ENCODE measurements around the gene TMEM208. TPM values are rescaled to one million over a fixed set of nuclear protein-coding genes. Genes with fewer than 3 reads are reported as not detected.

Gene TMEM208
- polyA plus RNA-seq, 1 of the 3 experiments (the other 2 are of a cell fraction): 98.2 TPM

DNA sequence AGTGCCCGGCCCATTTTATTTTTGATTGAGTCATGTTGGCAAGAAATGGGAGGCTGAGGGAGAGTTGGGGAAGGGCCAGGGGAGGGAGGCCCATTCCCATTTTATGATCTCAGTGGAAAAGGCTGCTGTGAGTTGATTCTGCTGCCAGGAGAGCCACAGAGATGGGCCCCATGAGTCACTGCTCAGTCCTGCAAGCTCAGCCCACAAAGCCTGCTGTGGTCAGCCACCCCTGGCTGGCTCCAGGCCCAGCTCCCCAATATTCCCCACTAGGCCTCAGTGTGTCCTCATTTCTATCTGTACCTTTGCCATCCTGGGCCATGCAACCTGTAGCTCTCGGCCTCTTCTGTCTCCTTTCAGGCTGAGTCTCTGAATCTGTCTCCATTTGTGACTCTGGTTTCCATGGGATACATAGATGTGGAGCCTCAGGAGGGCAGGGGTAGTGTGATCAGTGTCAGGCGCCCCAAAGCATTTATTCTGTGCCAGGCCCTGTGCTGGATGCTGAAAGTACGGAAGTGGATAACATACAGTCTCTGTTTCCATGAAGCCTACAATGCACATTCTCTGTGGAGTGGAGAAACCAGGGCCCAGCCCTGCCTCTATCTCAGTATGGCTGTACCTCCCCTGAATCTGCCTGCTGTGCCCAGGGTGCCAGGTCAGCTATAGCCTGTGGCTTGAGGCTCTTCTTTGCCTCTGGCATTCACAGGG, 50.5 kb downstream of the TMEM208 start:
- peaks cover 24% of the 10 kb centered on the region for H3F3A ChIP-seq (replicated peaks; ENCODE audit: insufficient read depth)
- H3K27me3 ChIP-seq (ENCODE audit: insufficient read depth): no peaks in the 10 kb centered on the region
- H2AFZ ChIP-seq (ENCODE audit: low read depth): no peak overlapping the region
- no peaks in the 10 kb centered on the region for H3K9me3 ChIP-seq
- H3K4me3 ChIP-seq (ENCODE audit: low read depth in 2 of 2, low read length in 1 of 2): peak overlapping the region; percentile 44 to 64; a peak in 3 of 4 replicates
- H4K20me1 ChIP-seq (ENCODE audit: insufficient read depth): no peaks in the 10 kb centered on the region
- no peaks in the 10 kb centered on the region for H3K9me2 ChIP-seq
- DNase-seq: no peak
- peak overlapping the region; percentile 82 for H3K9ac ChIP-seq
- peak overlapping the region; percentile 96 for H3K4me2 ChIP-seq
- WGBS (ENCODE audit: low lambda C conversion rate): 46% methylated on average over 4 of the region's 4 CpGs
- H3K4me1 ChIP-seq (ENCODE audit: control insufficient read depth in 1 of 2, insufficient read depth in 2 of 2, low read depth in 1 of 2, low read length in 1 of 2): peaks cover 25 to 29% of the 10 kb centered on the region in 2 experiments; a peak in 3 of 4 replicates
- POLR2A ChIA-PET: no interaction called here
- peaks cover 13 to 29% of the 10 kb centered on the region in 2 experiments for H3K36me3 ChIP-seq (replicated peaks in 1 of 2; ENCODE audit: control insufficient read depth in 1 of 2, insufficient read depth in 2 of 2, low read length in 1 of 2)
- CTCF ChIA-PET: interaction anchor here (0.8 to 2.2 kb wide), 12 partner anchors 8 to 165 kb away, joined by 3 to 7 read pairs (median 3); partner anchors contain the start of genes KCTD19 and LRRC36
- H3K27ac ChIP-seq (ENCODE audit: low read depth in 2 of 2, low read length in 1 of 2): peak overlapping the region; percentile 54 to 100
- H3K79me2 ChIP-seq (ENCODE audit: insufficient read depth): peaks cover 35% of the 10 kb centered on the region
- TF ChIP-seq FOXM1 (IDR thresholded peaks at IDR 0.05; ENCODE audit: low read depth) (no peak), SIN3A (IDR thresholded peaks at IDR 0.05; ENCODE audit: borderline replicate concordance, low read depth, low read length) (peak; percentile 24; the same call in 1 of the 2 replicates), GATA2 (CRISPR knock-in tag; IDR thresholded peaks at IDR 0.05) (no peak), RCOR1 (IDR thresholded peaks at IDR 0.05; ENCODE audit: low read length) (no peak), SMC3 (IDR thresholded peaks at IDR 0.05; ENCODE audit: low read depth, low read length) (no peak), RAD21 (IDR thresholded peaks at IDR 0.05; ENCODE audit: low read length) (no peak), POLR2AphosphoS5 (IDR thresholded peaks at IDR 0.05; ENCODE audit: low read depth, low read length) (peak; percentile 82), GABPA (IDR thresholded peaks at IDR 0.05; ENCODE audit: low read depth) (no peak), MXI1 (IDR thresholded peaks at IDR 0.05; ENCODE audit: low read depth, low read length) (no peak), JUND (IDR thresholded peaks at IDR 0.05) (peak; percentile 96), NRF1 (IDR thresholded peaks at IDR 0.05; ENCODE audit: low read depth, low read length) (no peak), EP300 (IDR thresholded peaks at IDR 0.05; ENCODE audit: borderline replicate concordance in 1 of 2, low read depth in 1 of 2, low read length in 1 of 2) (peak in 1 of 2 experiments; percentile 92; a peak in 2 of 4 replicates), RXRA (IDR thresholded peaks at IDR 0.05; ENCODE audit: borderline replicate concordance, low read depth) (peak; percentile 85; the same call in 1 of the 2 replicates), TEAD4 (IDR thresholded peaks at IDR 0.05; ENCODE audit: borderline replicate concordance, insufficient read depth) (peak; percentile 91), TAF1 (IDR thresholded peaks at IDR 0.05; ENCODE audit: borderline replicate concordance, low read depth, low read length) (peak; percentile 59; the same call in 1 of the 2 replicates), NFIC (IDR thresholded peaks at IDR 0.05; ENCODE audit: borderline replicate concordance) (peak; percentile 99)
- TF ChIP-seq, protein P1, sequence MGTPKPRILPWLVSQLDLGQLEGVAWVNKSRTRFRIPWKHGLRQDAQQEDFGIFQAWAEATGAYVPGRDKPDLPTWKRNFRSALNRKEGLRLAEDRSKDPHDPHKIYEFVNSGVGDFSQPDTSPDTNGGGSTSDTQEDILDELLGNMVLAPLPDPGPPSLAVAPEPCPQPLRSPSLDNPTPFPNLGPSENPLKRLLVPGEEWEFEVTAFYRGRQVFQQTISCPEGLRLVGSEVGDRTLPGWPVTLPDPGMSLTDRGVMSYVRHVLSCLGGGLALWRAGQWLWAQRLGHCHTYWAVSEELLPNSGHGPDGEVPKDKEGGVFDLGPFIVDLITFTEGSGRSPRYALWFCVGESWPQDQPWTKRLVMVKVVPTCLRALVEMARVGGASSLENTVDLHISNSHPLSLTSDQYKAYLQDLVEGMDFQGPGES (IDR thresholded peaks at IDR 0.05; ENCODE audit: low read depth, low read length): no peak
- TF ChIP-seq, protein P2, sequence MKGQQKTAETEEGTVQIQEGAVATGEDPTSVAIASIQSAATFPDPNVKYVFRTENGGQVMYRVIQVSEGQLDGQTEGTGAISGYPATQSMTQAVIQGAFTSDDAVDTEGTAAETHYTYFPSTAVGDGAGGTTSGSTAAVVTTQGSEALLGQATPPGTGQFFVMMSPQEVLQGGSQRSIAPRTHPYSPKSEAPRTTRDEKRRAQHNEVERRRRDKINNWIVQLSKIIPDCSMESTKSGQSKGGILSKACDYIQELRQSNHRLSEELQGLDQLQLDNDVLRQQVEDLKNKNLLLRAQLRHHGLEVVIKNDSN (IDR thresholded peaks at IDR 0.05; ENCODE audit: borderline replicate concordance, low read depth): 0 out of 2 replicates have a peak, but pooled peaks have one; percentile 51
- TF ChIP-seq, protein P3, sequence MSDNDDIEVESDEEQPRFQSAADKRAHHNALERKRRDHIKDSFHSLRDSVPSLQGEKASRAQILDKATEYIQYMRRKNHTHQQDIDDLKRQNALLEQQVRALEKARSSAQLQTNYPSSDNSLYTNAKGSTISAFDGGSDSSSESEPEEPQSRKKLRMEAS (IDR thresholded peaks at IDR 0.05; ENCODE audit: low read depth): peak; percentile 70; the same call in 1 of the 2 replicates
- TF ChIP-seq, protein P4, sequence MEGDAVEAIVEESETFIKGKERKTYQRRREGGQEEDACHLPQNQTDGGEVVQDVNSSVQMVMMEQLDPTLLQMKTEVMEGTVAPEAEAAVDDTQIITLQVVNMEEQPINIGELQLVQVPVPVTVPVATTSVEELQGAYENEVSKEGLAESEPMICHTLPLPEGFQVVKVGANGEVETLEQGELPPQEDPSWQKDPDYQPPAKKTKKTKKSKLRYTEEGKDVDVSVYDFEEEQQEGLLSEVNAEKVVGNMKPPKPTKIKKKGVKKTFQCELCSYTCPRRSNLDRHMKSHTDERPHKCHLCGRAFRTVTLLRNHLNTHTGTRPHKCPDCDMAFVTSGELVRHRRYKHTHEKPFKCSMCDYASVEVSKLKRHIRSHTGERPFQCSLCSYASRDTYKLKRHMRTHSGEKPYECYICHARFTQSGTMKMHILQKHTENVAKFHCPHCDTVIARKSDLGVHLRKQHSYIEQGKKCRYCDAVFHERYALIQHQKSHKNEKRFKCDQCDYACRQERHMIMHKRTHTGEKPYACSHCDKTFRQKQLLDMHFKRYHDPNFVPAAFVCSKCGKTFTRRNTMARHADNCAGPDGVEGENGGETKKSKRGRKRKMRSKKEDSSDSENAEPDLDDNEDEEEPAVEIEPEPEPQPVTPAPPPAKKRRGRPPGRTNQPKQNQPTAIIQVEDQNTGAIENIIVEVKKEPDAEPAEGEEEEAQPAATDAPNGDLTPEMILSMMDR (IDR thresholded peaks at IDR 0.05): no peak
- TF ChIP-seq, protein P5, sequence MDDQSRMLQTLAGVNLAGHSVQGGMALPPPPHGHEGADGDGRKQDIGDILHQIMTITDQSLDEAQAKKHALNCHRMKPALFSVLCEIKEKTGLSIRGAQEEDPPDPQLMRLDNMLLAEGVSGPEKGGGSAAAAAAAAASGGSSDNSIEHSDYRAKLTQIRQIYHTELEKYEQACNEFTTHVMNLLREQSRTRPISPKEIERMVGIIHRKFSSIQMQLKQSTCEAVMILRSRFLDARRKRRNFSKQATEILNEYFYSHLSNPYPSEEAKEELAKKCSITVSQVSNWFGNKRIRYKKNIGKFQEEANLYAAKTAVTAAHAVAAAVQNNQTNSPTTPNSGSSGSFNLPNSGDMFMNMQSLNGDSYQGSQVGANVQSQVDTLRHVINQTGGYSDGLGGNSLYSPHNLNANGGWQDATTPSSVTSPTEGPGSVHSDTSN (IDR thresholded peaks at IDR 0.05): peak; percentile 63
- TF ChIP-seq, protein P6, sequence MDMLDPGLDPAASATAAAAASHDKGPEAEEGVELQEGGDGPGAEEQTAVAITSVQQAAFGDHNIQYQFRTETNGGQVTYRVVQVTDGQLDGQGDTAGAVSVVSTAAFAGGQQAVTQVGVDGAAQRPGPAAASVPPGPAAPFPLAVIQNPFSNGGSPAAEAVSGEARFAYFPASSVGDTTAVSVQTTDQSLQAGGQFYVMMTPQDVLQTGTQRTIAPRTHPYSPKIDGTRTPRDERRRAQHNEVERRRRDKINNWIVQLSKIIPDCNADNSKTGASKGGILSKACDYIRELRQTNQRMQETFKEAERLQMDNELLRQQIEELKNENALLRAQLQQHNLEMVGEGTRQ (IDR thresholded peaks at IDR 0.05; ENCODE audit: borderline replicate concordance, low read depth, low read length): no peak
- TF ChIP-seq, protein P7, sequence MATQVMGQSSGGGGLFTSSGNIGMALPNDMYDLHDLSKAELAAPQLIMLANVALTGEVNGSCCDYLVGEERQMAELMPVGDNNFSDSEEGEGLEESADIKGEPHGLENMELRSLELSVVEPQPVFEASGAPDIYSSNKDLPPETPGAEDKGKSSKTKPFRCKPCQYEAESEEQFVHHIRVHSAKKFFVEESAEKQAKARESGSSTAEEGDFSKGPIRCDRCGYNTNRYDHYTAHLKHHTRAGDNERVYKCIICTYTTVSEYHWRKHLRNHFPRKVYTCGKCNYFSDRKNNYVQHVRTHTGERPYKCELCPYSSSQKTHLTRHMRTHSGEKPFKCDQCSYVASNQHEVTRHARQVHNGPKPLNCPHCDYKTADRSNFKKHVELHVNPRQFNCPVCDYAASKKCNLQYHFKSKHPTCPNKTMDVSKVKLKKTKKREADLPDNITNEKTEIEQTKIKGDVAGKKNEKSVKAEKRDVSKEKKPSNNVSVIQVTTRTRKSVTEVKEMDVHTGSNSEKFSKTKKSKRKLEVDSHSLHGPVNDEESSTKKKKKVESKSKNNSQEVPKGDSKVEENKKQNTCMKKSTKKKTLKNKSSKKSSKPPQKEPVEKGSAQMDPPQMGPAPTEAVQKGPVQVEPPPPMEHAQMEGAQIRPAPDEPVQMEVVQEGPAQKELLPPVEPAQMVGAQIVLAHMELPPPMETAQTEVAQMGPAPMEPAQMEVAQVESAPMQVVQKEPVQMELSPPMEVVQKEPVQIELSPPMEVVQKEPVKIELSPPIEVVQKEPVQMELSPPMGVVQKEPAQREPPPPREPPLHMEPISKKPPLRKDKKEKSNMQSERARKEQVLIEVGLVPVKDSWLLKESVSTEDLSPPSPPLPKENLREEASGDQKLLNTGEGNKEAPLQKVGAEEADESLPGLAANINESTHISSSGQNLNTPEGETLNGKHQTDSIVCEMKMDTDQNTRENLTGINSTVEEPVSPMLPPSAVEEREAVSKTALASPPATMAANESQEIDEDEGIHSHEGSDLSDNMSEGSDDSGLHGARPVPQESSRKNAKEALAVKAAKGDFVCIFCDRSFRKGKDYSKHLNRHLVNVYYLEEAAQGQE (IDR thresholded peaks at IDR 0.05; ENCODE audit: low read depth, low read length): peak; percentile 42

Measured in SK-N-SH (cell line).